HG02870 (cell line): ENCODE data around the gene SPDYC.
"Not testable (repeated sequence)": the region's sequence is repeated elsewhere in the genome, so short reads cannot be mapped to it uniquely, and the experiment has no call there.

Source experiments
- ATAC-seq: cut with Tn5 transposase; IDR thresholded peaks from one replicate; pipeline ENCODE4 v1.9.1; 2021; ENCODE audit warnings: mild to moderate bottlenecking, moderate library complexity; ENCODE audit not compliant: unreplicated experiment

SPDYC gene

GRCh38 chr11:65166893-65167292 lies 3.1 kb upstream of the SPDYC start:
- ATAC-seq: no peak

DNA sequence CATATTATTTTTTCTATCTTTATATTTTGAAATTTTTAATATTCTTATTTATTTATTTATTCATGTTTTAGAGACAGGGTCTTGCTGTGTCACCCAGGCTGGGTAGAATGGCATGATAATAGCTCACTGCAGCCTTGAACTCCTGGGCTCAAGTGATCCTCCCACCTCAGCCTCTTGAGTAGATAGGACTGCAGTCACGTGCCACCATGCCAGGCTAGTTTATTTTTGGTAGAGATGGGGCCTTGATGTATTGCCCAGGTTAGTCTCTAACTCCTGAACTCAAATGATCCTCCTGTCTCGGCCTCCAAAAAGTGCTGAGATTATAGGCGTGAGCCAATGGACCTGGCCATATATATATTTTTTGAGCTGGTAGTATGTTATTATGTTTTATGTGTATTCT lies 2.4 kb upstream of the SPDYC start:
- ATAC-seq: no peak

DNA sequence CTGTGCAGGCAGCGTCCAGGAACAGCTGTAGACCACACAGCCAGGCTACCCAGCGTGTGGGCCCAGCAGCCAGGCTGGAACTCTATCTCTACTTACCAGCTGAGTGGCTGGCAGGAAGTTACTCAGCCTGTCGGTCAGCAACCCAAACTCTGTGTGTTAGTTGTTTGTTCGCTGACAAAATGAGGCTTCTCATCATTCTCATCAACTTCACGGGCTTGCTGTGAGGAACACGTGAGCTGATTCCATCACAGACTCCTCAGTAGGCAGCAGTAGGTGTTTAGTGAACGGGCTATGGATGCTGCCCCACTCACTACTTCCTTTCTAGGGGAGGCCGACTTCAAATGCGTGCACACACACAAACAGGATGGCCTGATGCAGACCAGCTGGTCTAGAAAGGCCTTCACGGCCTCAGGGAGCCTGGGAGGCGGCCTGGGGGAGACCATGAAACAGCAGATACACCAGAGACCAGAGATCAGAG lies 830 bp upstream of the SPDYC start:
- ATAC-seq: no peak

DNA sequence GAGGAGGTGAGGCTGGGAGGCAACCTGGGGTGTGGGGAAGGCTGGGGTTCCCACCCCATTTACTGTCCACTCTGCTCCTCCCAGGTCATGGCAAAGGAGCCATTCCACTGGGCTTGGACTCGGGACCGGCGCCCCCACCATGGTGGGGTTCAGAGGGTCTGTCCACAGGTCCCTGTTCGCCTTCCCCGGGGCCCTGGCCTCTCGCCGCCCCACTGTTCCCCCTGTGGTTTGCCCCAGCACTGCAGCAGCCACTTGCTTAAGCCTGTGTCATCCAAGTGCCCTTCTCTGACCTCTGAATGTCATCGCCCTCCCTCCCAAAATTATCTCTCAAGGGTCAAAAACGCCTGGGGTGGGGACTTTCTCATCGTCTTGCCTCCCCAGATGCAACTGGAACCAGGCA lies 2.6 kb downstream of the SPDYC start:
- ATAC-seq: no peak

DNA sequence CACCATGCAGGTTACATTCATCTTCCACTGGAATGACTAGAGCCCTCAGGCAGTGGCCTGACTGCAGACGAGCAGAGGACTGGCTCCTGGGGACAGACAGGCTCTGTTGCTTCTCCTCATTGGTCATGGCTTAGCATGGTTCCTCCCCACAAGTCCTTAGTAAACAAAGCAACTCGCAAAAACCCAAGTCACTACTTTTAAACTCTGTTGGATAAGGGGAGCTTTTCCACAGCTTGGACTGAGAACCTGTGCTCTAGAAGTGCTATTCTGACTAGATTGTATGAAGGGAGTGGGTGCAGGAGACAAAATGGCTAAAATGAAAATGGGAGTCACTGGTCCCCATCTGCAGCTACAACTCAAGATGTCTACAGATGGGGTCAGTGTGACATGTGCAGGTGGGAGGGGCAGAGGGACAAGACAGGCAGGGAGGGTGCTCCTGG lies 4.6 kb downstream of the SPDYC start:
- ATAC-seq: not testable (repeated sequence)

DNA sequence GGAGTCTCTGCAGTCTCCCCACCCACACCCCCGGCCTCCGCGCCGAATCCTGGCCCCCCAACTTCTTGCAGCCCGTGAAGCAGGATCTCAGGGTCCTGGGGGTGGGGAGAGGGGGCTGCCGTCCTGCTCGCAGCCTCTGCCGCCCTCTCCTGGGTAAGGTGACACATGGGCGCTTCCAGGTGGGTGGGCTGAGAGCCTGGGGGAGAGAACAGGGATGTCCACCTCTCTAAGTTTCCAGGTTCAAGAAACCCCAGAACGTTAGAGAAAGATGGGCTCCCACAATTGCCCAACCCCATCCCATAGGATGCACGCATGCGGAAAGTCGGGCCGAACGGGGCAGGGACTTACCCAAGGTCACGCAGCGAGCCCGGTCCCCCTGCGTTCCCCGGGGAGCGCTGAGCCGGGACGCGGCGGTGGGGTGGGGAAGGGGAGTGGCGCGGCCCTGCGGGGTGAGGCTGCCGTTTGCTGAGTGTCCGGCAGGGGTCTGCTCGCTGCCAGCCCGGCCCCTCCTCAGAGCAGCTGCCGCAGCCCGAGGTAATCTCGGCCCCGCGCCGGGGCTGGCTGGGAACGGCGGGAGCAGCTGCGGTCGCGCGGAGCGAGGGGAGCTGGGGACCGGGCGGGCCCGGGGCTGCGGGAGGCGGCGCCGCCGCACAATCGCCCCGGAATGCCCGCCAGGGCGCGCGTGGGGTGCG lies 11.0 kb downstream of the SPDYC start:
- peak; percentile 50 for ATAC-seq

GRCh38 chr11:65181569-65182257 lies 11.7 kb downstream of the SPDYC start, which contains the start of gene CAPN1:
CAPN1 (plus strand) TSS chr11:65181928; CDS start chr11:65182702, 774 bp downstream.
- ATAC-seq: peak; percentile 35

DNA sequence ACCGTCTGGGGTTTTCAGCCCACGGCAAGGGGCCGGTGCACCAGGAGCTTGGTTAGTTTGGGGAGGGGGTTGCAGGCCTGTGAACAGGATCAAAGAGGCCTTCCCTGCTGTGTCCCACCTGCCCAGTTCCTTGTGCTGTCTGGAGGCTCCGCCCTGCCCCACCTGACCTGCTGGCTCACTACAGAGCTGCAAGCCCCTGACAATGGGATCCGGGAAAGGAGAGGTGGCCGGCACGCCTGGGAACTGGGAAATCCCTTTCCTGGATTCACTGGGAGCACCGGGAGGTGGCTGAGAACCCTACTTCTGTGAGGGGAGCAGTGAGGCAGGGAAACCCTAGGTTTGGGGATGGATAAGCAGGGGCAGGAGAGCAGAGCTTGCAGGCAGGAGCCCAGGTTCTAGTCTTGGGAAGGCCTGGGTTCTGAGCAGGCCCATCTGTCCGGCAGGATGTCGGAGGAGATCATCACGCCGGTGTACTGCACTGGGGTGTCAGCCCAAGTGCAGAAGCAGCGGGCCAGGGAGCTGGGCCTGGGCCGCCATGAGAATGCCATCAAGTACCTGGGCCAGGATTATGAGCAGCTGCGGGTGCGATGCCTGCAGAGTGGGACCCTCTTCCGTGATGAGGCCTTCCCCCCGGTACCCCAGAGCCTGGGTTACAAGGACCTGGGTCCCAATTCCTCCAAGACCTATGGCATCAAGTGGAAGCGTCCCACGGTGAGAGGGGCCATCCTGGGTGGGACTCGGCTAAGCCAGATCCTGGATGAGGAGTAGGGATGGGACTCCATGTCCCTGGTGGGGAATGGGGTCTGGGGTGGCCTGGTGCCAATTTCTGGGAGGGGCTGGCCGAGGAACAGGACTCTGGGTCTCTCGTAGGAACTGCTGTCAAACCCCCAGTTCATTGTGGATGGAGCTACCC lies 12.5 kb downstream of the SPDYC start:
- ATAC-seq: no peak

- no peak for ATAC-seq
Measured at GRCh38 chr11:65183201-65183891, 13.3 kb downstream of the SPDYC start.

- no peak for ATAC-seq
Measured at GRCh38 chr11:65184146-65184545, 14.1 kb downstream of the SPDYC start.

DNA sequence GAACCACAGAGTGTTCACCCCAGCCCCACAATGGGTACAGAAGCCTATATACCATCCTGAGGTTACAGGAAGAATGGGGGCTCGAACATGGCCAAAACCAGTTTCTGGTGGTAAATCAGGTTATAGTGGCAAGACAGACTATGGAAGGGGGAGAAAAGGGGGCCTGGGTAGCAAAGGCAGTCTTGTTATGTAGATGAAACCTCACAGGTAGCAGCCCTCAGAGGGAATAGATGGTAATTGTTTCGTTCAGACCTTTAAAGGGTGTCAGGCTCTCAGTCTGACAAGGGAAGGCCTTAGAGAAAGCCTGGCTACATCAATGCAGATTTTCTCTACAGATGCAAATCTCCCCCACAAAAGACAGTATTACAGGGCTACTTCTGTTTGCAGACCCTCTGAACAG lies 15.1 kb downstream of the SPDYC start:
- no peak for ATAC-seq

DNA sequence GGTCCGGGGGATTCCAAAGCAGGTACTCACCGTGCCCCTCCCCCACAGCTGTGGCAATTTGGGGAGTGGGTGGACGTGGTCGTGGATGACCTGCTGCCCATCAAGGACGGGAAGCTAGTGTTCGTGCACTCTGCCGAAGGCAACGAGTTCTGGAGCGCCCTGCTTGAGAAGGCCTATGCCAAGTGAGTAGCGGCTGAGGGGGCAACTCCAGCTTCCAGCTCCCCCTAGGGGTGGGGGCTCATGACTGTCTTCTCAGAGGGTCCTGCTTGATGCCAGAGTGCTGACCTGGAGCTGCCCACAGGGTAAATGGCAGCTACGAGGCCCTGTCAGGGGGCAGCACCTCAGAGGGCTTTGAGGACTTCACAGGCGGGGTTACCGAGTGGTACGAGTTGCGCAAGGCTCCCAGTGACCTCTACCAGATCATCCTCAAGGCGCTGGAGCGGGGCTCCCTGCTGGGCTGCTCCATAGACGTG lies 15.9 kb downstream of the SPDYC start:
- ATAC-seq: no peak

- no peak for ATAC-seq
Measured at GRCh38 chr11:65186701-65187100, 16.7 kb downstream of the SPDYC start.

DNA sequence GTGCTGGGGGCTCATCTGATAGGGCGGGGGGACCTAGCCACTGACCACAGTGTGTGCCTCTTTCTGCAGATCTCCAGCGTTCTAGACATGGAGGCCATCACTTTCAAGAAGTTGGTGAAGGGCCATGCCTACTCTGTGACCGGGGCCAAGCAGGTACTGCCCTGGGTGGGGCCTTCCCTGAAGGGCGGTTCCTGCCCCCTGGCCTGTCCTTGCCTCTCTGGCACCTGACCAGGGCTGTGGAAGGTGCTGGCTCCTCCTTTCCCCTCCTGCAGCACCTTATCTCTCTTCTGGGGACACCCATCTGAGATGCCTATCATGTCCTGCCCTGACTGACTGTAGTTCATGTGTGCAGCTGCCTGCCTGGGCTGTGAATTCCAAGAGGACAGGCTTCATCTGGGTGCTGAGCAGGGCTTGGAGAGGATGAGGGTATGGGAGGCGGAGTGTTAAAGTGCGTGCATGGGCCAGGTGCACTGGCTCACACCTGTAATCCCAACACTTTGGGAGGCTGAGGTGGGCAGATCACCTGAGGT lies 17.2 kb downstream of the SPDYC start:
- no peak for ATAC-seq

- ATAC-seq: no peak
Measured at GRCh38 chr11:65187971-65188461, 18.0 kb downstream of the SPDYC start.

DNA sequence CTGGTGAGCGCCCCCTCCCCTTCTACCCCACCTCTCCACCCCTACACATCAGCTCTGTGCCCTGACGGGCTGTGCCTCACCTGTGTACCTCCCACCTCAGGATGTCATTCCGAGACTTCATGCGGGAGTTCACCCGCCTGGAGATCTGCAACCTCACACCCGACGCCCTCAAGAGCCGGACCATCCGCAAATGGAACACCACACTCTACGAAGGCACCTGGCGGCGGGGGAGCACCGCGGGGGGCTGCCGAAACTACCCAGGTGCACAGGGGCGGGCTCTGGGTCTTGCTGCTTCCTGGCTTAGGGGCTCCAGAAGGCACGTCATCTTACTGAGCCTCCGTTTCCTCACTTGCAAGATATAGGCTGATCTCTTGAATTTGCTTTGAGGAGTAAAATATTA lies 18.5 kb downstream of the SPDYC start:
- no peak for ATAC-seq

- no peak for ATAC-seq
Measured at GRCh38 chr11:65189191-65189590, 19.2 kb downstream of the SPDYC start.

DNA sequence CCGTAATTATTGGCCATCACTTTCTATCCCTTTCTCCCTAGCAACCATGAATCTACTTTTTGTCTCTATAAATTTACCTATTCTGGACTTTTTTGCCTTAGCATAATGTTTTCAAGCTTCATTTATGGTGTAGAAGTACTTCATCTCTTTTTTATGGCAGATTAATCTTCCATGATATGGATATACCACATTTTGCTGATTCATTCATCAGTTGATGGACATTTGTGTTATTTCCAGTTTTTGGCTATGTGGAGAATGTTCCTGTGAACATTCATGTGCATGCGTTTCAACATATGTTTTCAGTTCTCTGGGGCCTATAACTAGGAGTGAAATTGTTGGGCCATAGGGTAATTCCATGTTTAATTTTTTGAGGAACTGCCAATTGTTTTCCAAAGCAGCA lies 24.5 kb downstream of the SPDYC start:
- ATAC-seq: no peak

- ATAC-seq: no peak
Measured at GRCh38 chr11:65204143-65204542, 34.1 kb downstream of the SPDYC start.
